Neural progenitor cell (in vitro differentiated cells): ENCODE data around the gene CSTF2. TPM values are rescaled to one million over a fixed set of nuclear protein-coding genes. Genes with fewer than 3 reads are reported as not detected.

Experiments
- DNase-seq: peaks from one replicate; pipeline ENCODE4 v3.0.0-alpha.2; 2016; ENCODE audit warnings: low spot score
- H2AFZ ChIP-seq: fragments of 200-600 bp; sonication (generic); replicated peaks from 2 replicates; pipeline ENCODE4 v1.6.1; 2016; ENCODE audit warnings: antibody characterized with exemption
- H3F3A ChIP-seq: fragments of 200-600 bp; sonication (generic); 2 replicates; pipeline ENCODE4 v1.6.1; 2016; ENCODE audit warnings: antibody characterized with exemption, low read depth
- H3K27ac ChIP-seq: fragments of 200-600 bp; sonication (generic); 2 replicates; pipeline ENCODE4 v1.5.1; 2016; ENCODE audit warnings: mild to moderate bottlenecking
- H3K27me3 ChIP-seq: fragments of 200-600 bp; sonication (generic); 2 replicates; pipeline ENCODE4 v1.6.1; 2016; ENCODE audit warnings: mild to moderate bottlenecking, moderate library complexity
- H3K36me3 ChIP-seq: fragments of 200-600 bp; sonication (generic); 2 replicates; pipeline ENCODE4 v1.5.1; 2016
- H3K4me1 ChIP-seq: fragments of 200-600 bp; sonication (generic); 2 replicates; pipeline ENCODE4 v1.6.1; 2016; ENCODE audit warnings: mixed run types
- H3K4me2 ChIP-seq: fragments of 200-600 bp; sonication (generic); 2 replicates; pipeline ENCODE4 v1.6.1; 2016
- H3K4me3 ChIP-seq: fragments of 200-600 bp; sonication (generic); 2 replicates; pipeline ENCODE4 v1.5.1; 2016
- H3K79me2 ChIP-seq: fragments of 200-600 bp; sonication (generic); 2 replicates; pipeline ENCODE4 v1.6.1; 2016; ENCODE audit warnings: low read depth
- H3K9ac ChIP-seq: fragments of 200-600 bp; sonication (generic); 2 replicates; pipeline ENCODE4 v1.6.1; 2016
- H3K9me3 ChIP-seq: fragments of 200-600 bp; sonication (generic); 2 replicates; pipeline ENCODE4 v1.5.1; 2016; ENCODE audit warnings: low read depth
- H4K20me1 ChIP-seq: fragments of 200-600 bp; sonication (generic); 2 replicates; pipeline ENCODE4 v1.6.1; 2016; ENCODE audit warnings: low read depth
- H3K27ac Mint-ChIP-seq: 3 replicates; pipeline ENCODE4 v1.8.0; 2021; ENCODE audit warnings: mixed read lengths
- H3K27me3 Mint-ChIP-seq: 2 replicates; pipeline ENCODE4 v1.8.0; 2022; ENCODE audit warnings: low read depth, mild to moderate bottlenecking, inconsistent platforms, moderate library complexity, mixed read lengths; ENCODE audit not compliant: insufficient read depth
- H3K36me3 Mint-ChIP-seq: 3 replicates; pipeline ENCODE4 v1.8.0; 2021; ENCODE audit warnings: mixed read lengths
- H3K4me1 Mint-ChIP-seq: 3 replicates; pipeline ENCODE4 v1.8.0; 2021; ENCODE audit warnings: mixed read lengths
- H3K4me3 Mint-ChIP-seq: 3 replicates; pipeline ENCODE4 v1.8.0; 2021; ENCODE audit warnings: mild to moderate bottlenecking, moderate library complexity, mixed read lengths
- H3K9me3 Mint-ChIP-seq: 3 replicates; pipeline ENCODE4 v1.8.0; 2020; ENCODE audit warnings: mixed read lengths
- EZH2 ChIP-seq: fragments of 200-600 bp; sonication (generic); IDR thresholded peaks from 2 replicates; pipeline ENCODE4 v1.6.1; 2017; ENCODE audit warnings: antibody characterized with exemption, mild to moderate bottlenecking, moderate library complexity
- EZH2phosphoT487 ChIP-seq: fragments of 200-600 bp; sonication (generic); IDR thresholded peaks from 2 replicates; pipeline ENCODE4 v1.6.1; 2017; ENCODE audit warnings: antibody characterized with exemption
- total RNA-seq: library from RNA; depleted of rRNA; stranded (reverse); fragments of >200 nt; gene quantifications from 2 replicates; pipeline ENCODE4 v1.2.3, GENCODE V29; 2015; ENCODE audit warnings: low replicate concordance
- TF ChIP-seq, protein P1 (sequence below): fragments of 200-600 bp; sonication (generic); IDR thresholded peaks from 2 replicates; pipeline ENCODE4 v1.5.1; 2017; ENCODE audit warnings: antibody characterized with exemption, mild to moderate bottlenecking

The CSTF2 gene
- total RNA-seq, 1 donor from 2014 or later, result 19.8 TPM

DNA sequence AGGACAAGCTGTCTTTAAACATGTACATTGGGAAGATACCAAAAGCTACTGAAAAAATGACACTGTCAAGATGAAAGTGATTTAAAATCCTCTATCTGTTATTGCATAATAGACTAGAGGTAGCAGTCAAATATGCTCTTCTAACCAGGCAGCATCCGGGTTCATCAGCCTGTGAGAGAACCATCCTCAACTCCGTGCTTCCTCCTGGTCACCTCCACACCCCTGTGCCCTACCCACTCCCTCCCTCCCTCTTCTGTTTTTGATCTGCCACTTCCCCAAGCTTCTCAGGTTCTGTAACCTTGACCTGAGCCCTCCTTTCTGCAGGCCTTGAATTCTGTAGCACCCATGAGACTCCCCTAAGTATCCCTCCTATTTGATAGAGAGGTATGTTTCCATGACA is 48.1 kb downstream of the CSTF2 start:
- no peaks in the 10 kb centered on the region for H3K9me3 ChIP-seq
- H3K4me2 ChIP-seq, result no peak overlapping the region
- H3K27me3 ChIP-seq, result no peaks in the 10 kb centered on the region
- H3K36me3 ChIP-seq, result no peaks in the 10 kb centered on the region
- H3K36me3 Mint-ChIP-seq, result no peaks in the 10 kb centered on the region
- H3K9me3 Mint-ChIP-seq, result no peaks in the 10 kb centered on the region
- H2AFZ ChIP-seq, result no peak overlapping the region
- H3K27ac ChIP-seq, result no peak overlapping the region
- H3K4me1 ChIP-seq, result no peaks in the 10 kb centered on the region
- no peak overlapping the region for H3K4me3 ChIP-seq
- H3K27ac Mint-ChIP-seq, result no peak overlapping the region
- no peak for DNase-seq
- no peaks in the 10 kb centered on the region for H3F3A ChIP-seq
- H3K4me3 Mint-ChIP-seq, result no peak overlapping the region
- no peak for TF ChIP-seq EZH2
- no peak for TF ChIP-seq EZH2phosphoT487
- TF ChIP-seq, protein P1, sequence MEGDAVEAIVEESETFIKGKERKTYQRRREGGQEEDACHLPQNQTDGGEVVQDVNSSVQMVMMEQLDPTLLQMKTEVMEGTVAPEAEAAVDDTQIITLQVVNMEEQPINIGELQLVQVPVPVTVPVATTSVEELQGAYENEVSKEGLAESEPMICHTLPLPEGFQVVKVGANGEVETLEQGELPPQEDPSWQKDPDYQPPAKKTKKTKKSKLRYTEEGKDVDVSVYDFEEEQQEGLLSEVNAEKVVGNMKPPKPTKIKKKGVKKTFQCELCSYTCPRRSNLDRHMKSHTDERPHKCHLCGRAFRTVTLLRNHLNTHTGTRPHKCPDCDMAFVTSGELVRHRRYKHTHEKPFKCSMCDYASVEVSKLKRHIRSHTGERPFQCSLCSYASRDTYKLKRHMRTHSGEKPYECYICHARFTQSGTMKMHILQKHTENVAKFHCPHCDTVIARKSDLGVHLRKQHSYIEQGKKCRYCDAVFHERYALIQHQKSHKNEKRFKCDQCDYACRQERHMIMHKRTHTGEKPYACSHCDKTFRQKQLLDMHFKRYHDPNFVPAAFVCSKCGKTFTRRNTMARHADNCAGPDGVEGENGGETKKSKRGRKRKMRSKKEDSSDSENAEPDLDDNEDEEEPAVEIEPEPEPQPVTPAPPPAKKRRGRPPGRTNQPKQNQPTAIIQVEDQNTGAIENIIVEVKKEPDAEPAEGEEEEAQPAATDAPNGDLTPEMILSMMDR, result no peak
- H3K9ac ChIP-seq, result no peak overlapping the region
- H4K20me1 ChIP-seq, result no peaks in the 10 kb centered on the region
- peaks cover under 1% of the 10 kb centered on the region for H3K27me3 Mint-ChIP-seq
- H3K79me2 ChIP-seq, result no peaks in the 10 kb centered on the region
- H3K4me1 Mint-ChIP-seq, result peaks cover 8% of the 10 kb centered on the region

- Histone ChIP-seq H3K9ac (no peak overlapping the region), H3K27ac (no peak overlapping the region), H3K9me3 (no peaks in the 10 kb centered on the region), H2AFZ (no peak overlapping the region), H3F3A (no peaks in the 10 kb centered on the region), H3K27me3 (no peaks in the 10 kb centered on the region), H3K4me1 (no peaks in the 10 kb centered on the region), H3K36me3 (no peaks in the 10 kb centered on the region), H3K4me3 (no peak overlapping the region), H3K4me2 (no peak overlapping the region), H3K79me2 (no peaks in the 10 kb centered on the region), H4K20me1 (no peaks in the 10 kb centered on the region)
- TF ChIP-seq EZH2 (no peak), EZH2phosphoT487 (no peak)
- TF ChIP-seq, protein P1, result no peak
- DNase-seq, result no peak
- Mint-ChIP-seq H3K4me3 (no peak overlapping the region), H3K36me3 (no peaks in the 10 kb centered on the region), H3K4me1 (no peaks in the 10 kb centered on the region), H3K27me3 (no peaks in the 10 kb centered on the region), H3K27ac (no peak overlapping the region), H3K9me3 (no peaks in the 10 kb centered on the region)
Measured at GRCh38 chrX:100870527-100870926, 50.3 kb downstream of the CSTF2 start.

DNA sequence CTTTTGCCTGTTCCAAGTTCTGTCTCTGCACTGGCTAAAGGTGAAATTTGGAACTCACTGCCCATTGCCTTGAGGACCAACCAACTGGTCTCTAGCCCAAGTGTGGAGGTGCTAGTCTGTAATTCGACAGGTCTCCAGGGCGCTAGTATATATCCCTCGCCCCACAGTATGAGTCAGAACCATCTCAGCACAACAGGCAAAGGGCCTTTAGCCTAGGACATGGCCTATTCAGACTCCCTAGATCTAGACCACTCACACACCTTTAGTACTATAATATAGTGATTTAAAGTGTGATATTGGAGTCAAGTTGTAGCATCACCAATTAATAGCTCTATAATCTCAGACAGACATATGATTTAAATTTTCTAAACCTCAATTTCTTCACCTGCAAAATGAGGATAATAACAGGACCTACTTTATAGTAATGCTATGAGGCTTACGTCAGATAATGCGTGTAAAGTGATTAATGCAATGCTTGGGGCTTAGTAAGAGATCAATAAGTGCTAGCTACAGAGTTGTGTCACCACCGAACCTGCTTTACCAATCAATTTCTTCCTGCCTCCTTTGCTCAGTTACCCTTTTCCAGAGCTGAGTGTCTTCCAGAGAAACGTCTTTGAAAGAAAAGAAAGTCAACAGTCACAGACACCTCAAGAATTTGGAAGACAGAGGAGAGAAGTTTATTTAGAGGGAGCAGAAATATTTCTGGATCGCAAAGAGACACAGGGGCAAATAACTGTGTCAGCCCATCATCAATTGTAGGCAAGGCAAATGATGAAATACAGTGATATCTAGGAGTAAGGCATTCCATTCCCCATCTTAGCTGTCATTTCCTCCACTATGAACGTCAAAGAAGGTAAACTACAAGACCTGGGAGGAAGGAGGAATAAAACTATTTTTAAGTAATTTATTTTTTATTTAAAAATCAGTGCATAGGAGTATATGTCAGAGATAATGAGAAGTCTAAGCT is 51.7 kb downstream of the CSTF2 start:
- no peak overlapping the region for H3K27ac ChIP-seq
- no peak overlapping the region for H3K4me2 ChIP-seq
- TF ChIP-seq EZH2, result no peak
- TF ChIP-seq EZH2phosphoT487, result no peak
- TF ChIP-seq, protein P1, result no peak
- H3K4me1 ChIP-seq, result no peaks in the 10 kb centered on the region
- H2AFZ ChIP-seq, result no peak overlapping the region
- H3K9me3 ChIP-seq, result no peaks in the 10 kb centered on the region
- Mint-ChIP-seq H3K27ac (no peak overlapping the region), H3K4me1 (no peaks in the 10 kb centered on the region), H3K9me3 (no peaks in the 10 kb centered on the region), H3K27me3 (no peaks in the 10 kb centered on the region), H3K36me3 (no peaks in the 10 kb centered on the region), H3K4me3 (no peak overlapping the region)
- no peaks in the 10 kb centered on the region for H3K79me2 ChIP-seq
- H3K4me3 ChIP-seq, result no peak overlapping the region
- no peaks in the 10 kb centered on the region for H3K36me3 ChIP-seq
- H3K9ac ChIP-seq, result no peak overlapping the region
- H3F3A ChIP-seq, result no peaks in the 10 kb centered on the region
- H3K27me3 ChIP-seq, result no peaks in the 10 kb centered on the region
- no peaks in the 10 kb centered on the region for H4K20me1 ChIP-seq
- DNase-seq, result no peak
